HepG2 (cell line): ENCODE measurements around the gene ALOX12. TPM values are rescaled to one million over a fixed set of nuclear protein-coding genes. Genes with fewer than 3 reads are reported as not detected.

Experiments
- ESRRA ChIP-seq: sonication (generic); formaldehyde crosslinking; IDR thresholded peaks from 2 replicates; pipeline ENCODE4 v1.5.1; 2020; ENCODE audit warnings: mild to moderate bottlenecking, low read depth, missing genetic modification reagents
- ETV6 ChIP-seq: sonication (generic); formaldehyde crosslinking; conservative IDR thresholded peaks from 2 replicates; pipeline ENCODE4 v1.4.0; 2020; ENCODE audit warnings: missing genetic modification reagents
- HHEX ChIP-seq: IDR thresholded peaks from 2 replicates; pipeline ENCODE4 v1.6.1; 2016; ENCODE audit warnings: control low read depth
- HNF4A ChIP-seq: sonication (generic); formaldehyde crosslinking; IDR thresholded peaks from 2 replicates; pipeline ENCODE4 v1.4.0; 2020; ENCODE audit warnings: missing genetic modification reagents
- ISX ChIP-seq: sonication (generic); formaldehyde crosslinking; conservative IDR thresholded peaks from 2 replicates; pipeline ENCODE4 v1.5.0; 2020; ENCODE audit warnings: missing genetic modification reagents
- PAX8 ChIP-seq: sonication (generic); formaldehyde crosslinking; IDR thresholded peaks from 2 replicates; pipeline ENCODE4 v1.8.0; 2022; ENCODE audit warnings: mild to moderate bottlenecking, missing genetic modification reagents, borderline replicate concordance
- PBX2 ChIP-seq: IDR thresholded peaks from 2 replicates; pipeline ENCODE4 v1.6.1; 2016; ENCODE audit warnings: control low read depth
- PITX1 ChIP-seq: sonication (generic); formaldehyde crosslinking; IDR thresholded peaks from 2 replicates; pipeline ENCODE4 v1.5.1; 2020; ENCODE audit warnings: mild to moderate bottlenecking, missing genetic modification reagents
- POLR2AphosphoS5 ChIP-seq: IDR thresholded peaks from 2 replicates; pipeline ENCODE4 v1.6.1; 2012; ENCODE audit warnings: low read depth, low read length
- TIGD3 ChIP-seq: sonication (generic); formaldehyde crosslinking; IDR thresholded peaks from 2 replicates; pipeline ENCODE4 v1.5.1; 2020; ENCODE audit warnings: mild to moderate bottlenecking, missing genetic modification reagents, borderline replicate concordance
- YEATS2 ChIP-seq: sonication (generic); formaldehyde crosslinking; IDR thresholded peaks from 2 replicates; pipeline ENCODE4 v1.4.0; 2020; ENCODE audit warnings: missing genetic modification reagents, borderline replicate concordance
- ZNF7 ChIP-seq: IDR thresholded peaks from 2 replicates; pipeline ENCODE4 v1.6.1; 2016; ENCODE audit warnings: missing biosample characterization, missing genetic modification reagents
- ZNF772 ChIP-seq: sonication (generic); formaldehyde crosslinking; IDR thresholded peaks from 2 replicates; pipeline ENCODE4 v1.5.0; 2020; ENCODE audit warnings: mild to moderate bottlenecking, missing genetic modification reagents
- ZSCAN22 ChIP-seq: sonication (generic); formaldehyde crosslinking; IDR thresholded peaks from 2 replicates; pipeline ENCODE4 v1.4.0; 2020; ENCODE audit warnings: mild to moderate bottlenecking, missing genetic modification reagents
- polyA plus RNA-seq, 8 experiments: library from polyadenylated mRNA; depleted of rRNA in 3 of 8; stranded (reverse) in 7 of 8; unstranded in 1 of 8; fragments of >200 nt; fragmentation: Illumina TruSeq in 4 of 8; extraction: Trizol in 4 of 8; gene quantifications; 2 replicates each; pipeline versions ENCODE4 v1.2.1 to v1.2.3, GENCODE V29; 2011 to 2016; ENCODE audit warnings: low read depth in 4 of 8, missing spikeins in 1 of 8, mixed read lengths in 1 of 8; ENCODE audit not compliant: insufficient read depth in 1 of 8
- total RNA-seq, 5 experiments: library from RNA; depleted of rRNA; stranded (reverse); fragments of >200 nt; fragmentation: Illumina TruSeq; extraction: Trizol; gene quantifications; 2 replicates each; pipeline ENCODE4 v1.2.3, GENCODE V29; 2016; ENCODE audit warnings: low read depth in 1 of 5

ALOX12 gene
- total and polyA plus RNA-seq, 2 of the 13 experiments (the other 11 are each of a cell fraction or from before 2014, with no cell fraction given) = not detected

- TF ChIP-seq ESRRA (CRISPR knock-in tag) (0 out of 2 replicates have a peak, but pooled peaks have one; percentile 30), ZNF772 (peak; percentile 26; the same call in 1 of the 2 replicates), PITX1 (0 out of 2 replicates have a peak, but pooled peaks have one; percentile 2), PBX2 (CRISPR knock-in tag) (no peak), TIGD3 (CRISPR knock-in tag) (peak; percentile 44; the same call in 1 of the 2 replicates), POLR2AphosphoS5 (peak; percentile 54), PAX8 (CRISPR knock-in tag) (0 out of 2 replicates have a peak, but pooled peaks have one; percentile 14), ZNF7 (CRISPR knock-in tag) (0 out of 2 replicates have a peak, but pooled peaks have one; percentile 33), ETV6 (CRISPR knock-in tag) (peak; percentile 29; the same call in 1 of the 2 replicates), ZSCAN22 (CRISPR knock-in tag) (0 out of 2 replicates have a peak, but pooled peaks have one; percentile 12), YEATS2 (no peak), HNF4A (CRISPR knock-in tag) (peak; percentile 31; the same call in 1 of the 2 replicates), HHEX (CRISPR knock-in tag) (no peak), ISX (no peak)
Observed at GRCh38 chr17:7034955-7035590, 39.2 kb downstream of the ALOX12 start (continued).
